Omental fat pad (tissue), 4 donors: ENCODE data around the gene HSPA4L. TPM values are rescaled to one million over a fixed set of nuclear protein-coding genes. Genes with fewer than 3 reads are reported as not detected.

ENCODE experiments used
- ATAC-seq: fragments of 150-250 bp; one replicate; pipeline ENCODE4 v1.9.1; 2016; ENCODE audit warnings: mild to moderate bottlenecking, moderate library complexity; ENCODE audit not compliant: low FRiP score
- DNase-seq: peaks from one replicate; pipeline ENCODE4 v3.0.0-alpha.2; 2019; ENCODE audit warnings: low spot score
- CTCF ChIP-seq, 3 donors: fragments of 450-650 bp; IDR thresholded peaks; one replicate each; pipeline ENCODE4 v1.5.1; 2016 to 2017; ENCODE audit warnings: antibody characterized with exemption in 3 of 3, mild to moderate bottlenecking in 3 of 3, moderate library complexity in 2 of 3
- total RNA-seq, 4 donors: library from RNA; depleted of rRNA; stranded (reverse); fragments of >200 nt; gene quantifications; one replicate each; pipeline ENCODE4 v1.1.0, GENCODE V29; 2016

HSPA4L gene
- total RNA-seq, 4 donors from 2014 or later = 1.3 to 4.6 (median 2.1) TPM

- ATAC-seq = no peak
- DNase-seq = no peak
- no peak for TF ChIP-seq CTCF (IDR thresholded peaks at IDR 0.05)
These were observed 27.2 kb downstream of the HSPA4L start for GRCh38 chr4:127809173-127809800.

GRCh38 chr4:127810551-127810950 lies 28.4 kb downstream of the HSPA4L start:
- TF ChIP-seq CTCF (IDR thresholded peaks at IDR 0.05) = no peak
- DNase-seq (no peak), ATAC-seq (no peak)

- no peak for ATAC-seq
- TF ChIP-seq CTCF (IDR thresholded peaks at IDR 0.05) = no peak
- DNase-seq = no peak
These were observed 40.3 kb downstream of the HSPA4L start for GRCh38 chr4:127822430-127822829.

- ATAC-seq = no peak
- TF ChIP-seq CTCF (IDR thresholded peaks at IDR 0.05) = no peak
- DNase-seq = no peak
These were observed 46.0 kb downstream of the HSPA4L start for GRCh38 chr4:127828121-127828520.

- ATAC-seq = no peak
- TF ChIP-seq CTCF (IDR thresholded peaks at IDR 0.05) = no peak
These were observed 46.9 kb downstream of the HSPA4L start for GRCh38 chr4:127829014-127829413.

GRCh38 chr4:127832585-127832984 lies 50.5 kb downstream of the HSPA4L start:
- DNase-seq (no peak), ATAC-seq (no peak)
- TF ChIP-seq CTCF (IDR thresholded peaks at IDR 0.05) = no peak

More at GRCh38 chr4:127829014-127829413, 46.9 kb downstream of the HSPA4L start:
- no peak for DNase-seq
